ENCODE results near the gene OLFML3. TPM values are rescaled to one million over a fixed set of nuclear protein-coding genes. Genes with fewer than 3 reads are reported as not detected.

Gene OLFML3
- total and polyA plus RNA-seq, 7 donors: 6.4 to 15.8 (median 9.9) TPM

DNA sequence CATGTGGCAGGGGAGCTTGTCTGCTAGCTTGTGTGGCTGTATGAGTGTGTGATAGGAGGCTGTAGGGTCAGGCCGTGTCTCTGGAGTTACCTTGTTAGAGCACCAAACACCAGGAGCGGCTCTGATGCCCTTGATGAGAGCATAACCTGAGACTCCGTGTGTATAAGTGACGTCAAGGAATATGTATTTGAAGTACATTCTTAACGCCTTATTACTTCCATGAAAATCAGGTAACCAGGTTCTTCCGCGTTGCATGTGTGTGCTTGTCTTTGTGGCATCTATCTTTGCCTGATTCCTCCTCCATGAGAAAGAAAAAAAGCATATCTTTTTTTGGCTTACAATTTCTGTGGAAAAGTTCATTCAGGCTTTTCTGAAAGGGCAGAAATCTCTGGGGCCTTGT is 4.6 kb downstream of the OLFML3 start:
- Histone ChIP-seq H3K4me3 (peak overlapping the region; percentile 61), H3K27me3 (ENCODE audit: insufficient read depth in 3 of 3, low read length in 2 of 3) (no peaks in the 10 kb centered on the region), H3K27ac (peak overlapping the region; percentile 85), H3K4me1 (peaks cover 10% of the 10 kb centered on the region), H3K36me3 (ENCODE audit: insufficient read depth in 1 of 2, low read depth in 1 of 2) (no peaks in the 10 kb centered on the region), H3K9me3 (no peaks in the 10 kb centered on the region)
- no peak for ATAC-seq
- intact Hi-C loops (cut with DNase I): loop anchor here (5.0 to 10.0 kb wide), 5 partner anchors 43 to 233 kb away; partner anchors contain the start of gene SYT6 (in 1 of the 2)
- 49 to 83% (median 58%) methylated on average over 7 of the region's 7 CpGs for WGBS, 3 donors
- TF ChIP-seq, protein P1, sequence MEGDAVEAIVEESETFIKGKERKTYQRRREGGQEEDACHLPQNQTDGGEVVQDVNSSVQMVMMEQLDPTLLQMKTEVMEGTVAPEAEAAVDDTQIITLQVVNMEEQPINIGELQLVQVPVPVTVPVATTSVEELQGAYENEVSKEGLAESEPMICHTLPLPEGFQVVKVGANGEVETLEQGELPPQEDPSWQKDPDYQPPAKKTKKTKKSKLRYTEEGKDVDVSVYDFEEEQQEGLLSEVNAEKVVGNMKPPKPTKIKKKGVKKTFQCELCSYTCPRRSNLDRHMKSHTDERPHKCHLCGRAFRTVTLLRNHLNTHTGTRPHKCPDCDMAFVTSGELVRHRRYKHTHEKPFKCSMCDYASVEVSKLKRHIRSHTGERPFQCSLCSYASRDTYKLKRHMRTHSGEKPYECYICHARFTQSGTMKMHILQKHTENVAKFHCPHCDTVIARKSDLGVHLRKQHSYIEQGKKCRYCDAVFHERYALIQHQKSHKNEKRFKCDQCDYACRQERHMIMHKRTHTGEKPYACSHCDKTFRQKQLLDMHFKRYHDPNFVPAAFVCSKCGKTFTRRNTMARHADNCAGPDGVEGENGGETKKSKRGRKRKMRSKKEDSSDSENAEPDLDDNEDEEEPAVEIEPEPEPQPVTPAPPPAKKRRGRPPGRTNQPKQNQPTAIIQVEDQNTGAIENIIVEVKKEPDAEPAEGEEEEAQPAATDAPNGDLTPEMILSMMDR (IDR thresholded peaks at IDR 0.05): no peak
- DNase-seq: no peak

DNA sequence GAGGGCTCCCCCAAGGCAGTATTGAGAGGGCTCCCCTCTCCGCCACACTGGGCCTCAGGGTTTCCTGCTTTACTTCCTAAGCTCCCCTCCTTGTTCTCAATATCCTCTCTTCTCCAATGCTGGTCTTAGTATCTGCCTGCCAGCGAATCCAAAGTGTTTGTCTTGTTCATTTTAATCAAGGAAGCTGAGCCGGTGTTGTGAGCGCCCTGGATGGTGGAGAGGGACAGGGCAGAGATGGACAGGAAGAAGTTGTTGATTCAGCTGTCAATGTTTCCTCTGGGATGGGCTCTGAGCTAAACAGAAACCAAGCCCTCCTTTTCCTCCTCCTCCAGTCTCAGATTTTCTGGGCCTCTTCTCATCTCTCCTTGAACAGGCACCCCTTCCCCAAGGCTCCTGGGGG is 5.4 kb downstream of the OLFML3 start:
- Histone ChIP-seq H3K27ac (peak overlapping the region; percentile 85), H3K4me1 (peaks cover 6% of the 10 kb centered on the region), H3K27me3 (ENCODE audit: insufficient read depth in 3 of 3, low read length in 2 of 3) (no peaks in the 10 kb centered on the region), H3K36me3 (ENCODE audit: insufficient read depth in 1 of 2, low read depth in 1 of 2) (no peaks in the 10 kb centered on the region), H3K4me3 (peak overlapping the region; percentile 61), H3K9me3 (no peaks in the 10 kb centered on the region)
- TF ChIP-seq, protein P1 (IDR thresholded peaks at IDR 0.05): no peak
- ATAC-seq: no peak
- 65 to 68% (median 66%) methylated on average over 4 of the region's 4 CpGs for WGBS, 3 donors
- no peak for DNase-seq
- intact Hi-C loops (cut with DNase I): loop anchor here (5.0 to 10.0 kb wide), 5 partner anchors 43 to 233 kb away; partner anchors contain the start of gene SYT6 (in 1 of the 2)

DNA sequence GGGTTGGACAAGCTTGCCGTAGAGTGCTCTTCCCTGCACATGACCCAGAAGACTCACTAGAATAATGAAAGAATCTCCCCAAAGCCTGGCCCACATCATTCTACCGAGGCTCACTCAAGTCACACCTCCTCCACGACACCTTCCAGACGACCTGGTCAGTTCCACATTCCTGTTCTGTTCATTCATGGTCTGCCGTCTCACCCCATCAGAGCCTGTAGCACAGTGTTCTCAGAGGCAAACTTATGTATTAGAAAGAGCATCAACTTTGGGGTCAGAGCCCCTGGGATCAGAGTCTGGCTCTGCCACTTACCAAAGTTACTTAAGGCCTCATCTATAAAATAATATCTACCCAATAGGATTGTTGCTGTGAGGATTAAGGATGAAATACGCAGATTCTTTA is 7.5 kb downstream of the OLFML3 start:
- ATAC-seq (no peak), DNase-seq (no peak)
- intact Hi-C loops (cut with DNase I): loop anchor here in 1 of 2 donors (10.0 kb wide), 1 partner anchor 88 kb away; no protein-coding TSS in a partner anchor
- peaks cover 20% of the 10 kb centered on the region for H3K4me1 ChIP-seq
- H3K36me3 ChIP-seq (ENCODE audit: insufficient read depth in 1 of 2, low read depth in 1 of 2): no peaks in the 10 kb centered on the region
- H3K9me3 ChIP-seq: no peaks in the 10 kb centered on the region
- TF ChIP-seq, protein P1 (IDR thresholded peaks at IDR 0.05): no peak
- H3K27ac ChIP-seq: peak overlapping the region; percentile 24
- 82 to 91% (median 83%) methylated on average over 6 of the region's 6 CpGs for WGBS, 3 donors
- H3K27me3 ChIP-seq (ENCODE audit: insufficient read depth in 3 of 3, low read length in 2 of 3): no peaks in the 10 kb centered on the region
- H3K4me3 ChIP-seq: peak overlapping the region; percentile 28

DNA sequence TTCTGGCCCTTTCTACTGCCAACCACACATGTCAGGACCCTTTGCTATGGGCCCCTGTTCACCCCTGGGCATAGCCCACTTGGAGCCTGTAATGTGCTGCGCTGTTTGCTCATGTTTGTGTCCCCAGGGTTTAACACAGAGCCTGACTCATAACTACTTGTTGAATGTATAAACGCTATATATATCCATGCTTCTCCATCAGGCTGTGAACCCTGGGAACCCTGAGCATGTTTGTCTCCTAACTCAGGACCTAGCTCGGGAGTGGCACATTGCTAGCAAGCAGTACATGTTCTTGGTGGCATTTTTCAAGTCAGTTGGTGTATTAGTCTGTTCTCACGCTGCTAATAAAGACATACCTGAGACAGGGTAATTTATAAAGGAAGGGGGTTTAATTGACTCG is 8.0 kb downstream of the OLFML3 start:
- no peaks in the 10 kb centered on the region for H3K9me3 ChIP-seq
- intact Hi-C loops (cut with DNase I): loop anchor here in 1 of 2 donors (10.0 kb wide), 1 partner anchor 88 kb away; no protein-coding TSS in a partner anchor
- ATAC-seq (no peak), DNase-seq (no peak)
- H3K4me1 ChIP-seq: peaks cover 20% of the 10 kb centered on the region
- peak overlapping the region; percentile 24 for H3K27ac ChIP-seq
- 77 to 81% (median 78%) methylated on average over 5 of the region's 5 CpGs for WGBS, 3 donors
- H3K4me3 ChIP-seq: peak overlapping the region; percentile 28
- TF ChIP-seq, protein P1 (IDR thresholded peaks at IDR 0.05): no peak
- no peaks in the 10 kb centered on the region for H3K27me3 ChIP-seq (ENCODE audit: insufficient read depth in 3 of 3, low read length in 2 of 3)
- H3K36me3 ChIP-seq (ENCODE audit: insufficient read depth in 1 of 2, low read depth in 1 of 2): no peaks in the 10 kb centered on the region

DNA sequence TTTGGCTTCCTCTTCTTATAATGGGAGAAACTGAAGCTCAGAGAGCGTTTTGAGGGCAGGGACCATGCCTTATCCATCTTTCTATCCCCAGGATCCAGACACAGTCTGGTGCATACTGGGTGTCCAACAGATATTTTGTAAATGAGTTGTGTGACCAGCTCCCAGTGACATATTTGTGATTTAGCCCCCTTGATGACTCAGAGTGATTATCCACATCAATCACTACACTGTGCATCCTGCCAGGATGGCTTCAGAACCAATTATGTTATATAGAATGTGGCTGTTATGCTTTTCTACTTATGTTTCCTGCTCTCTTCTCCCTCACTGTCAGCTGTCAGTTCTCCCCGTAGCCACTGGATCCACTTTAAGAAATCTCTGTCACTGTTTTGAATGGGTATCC is 11.3 kb downstream of the OLFML3 start:
- H3K27ac ChIP-seq: peak overlapping the region; percentile 93
- WGBS, 3 donors: 46 to 56% (median 55%) methylated on average over 2 of the region's 2 CpGs

More for the DNA sequence above, 11.3 kb downstream of the OLFML3 start:
- ATAC-seq (peak in 2 of 4 donors; percentile 3 to 7), DNase-seq (no peak)
- H3K4me1 ChIP-seq: peaks cover 18% of the 10 kb centered on the region
- H3K9me3 ChIP-seq: peaks cover 14% of the 10 kb centered on the region
- intact Hi-C loops (cut with DNase I): loop anchor here in 1 of 2 donors (2.0 kb wide), 1 partner anchor 32 kb away; no protein-coding TSS in a partner anchor
- H3K4me3 ChIP-seq: no peak overlapping the region
- H3K36me3 ChIP-seq (ENCODE audit: insufficient read depth in 1 of 2, low read depth in 1 of 2): no peaks in the 10 kb centered on the region
- TF ChIP-seq, protein P1 (IDR thresholded peaks at IDR 0.05): no peak
- no peaks in the 10 kb centered on the region for H3K27me3 ChIP-seq (ENCODE audit: insufficient read depth in 3 of 3, low read length in 2 of 3)
